ENCODE data around the gene NTRK2. TPM values are rescaled to one million over a fixed set of nuclear protein-coding genes. Genes with fewer than 3 reads are reported as not detected.

NTRK2 gene
- total RNA-seq, 1 experiment from 2014 or later = not detected

DNA sequence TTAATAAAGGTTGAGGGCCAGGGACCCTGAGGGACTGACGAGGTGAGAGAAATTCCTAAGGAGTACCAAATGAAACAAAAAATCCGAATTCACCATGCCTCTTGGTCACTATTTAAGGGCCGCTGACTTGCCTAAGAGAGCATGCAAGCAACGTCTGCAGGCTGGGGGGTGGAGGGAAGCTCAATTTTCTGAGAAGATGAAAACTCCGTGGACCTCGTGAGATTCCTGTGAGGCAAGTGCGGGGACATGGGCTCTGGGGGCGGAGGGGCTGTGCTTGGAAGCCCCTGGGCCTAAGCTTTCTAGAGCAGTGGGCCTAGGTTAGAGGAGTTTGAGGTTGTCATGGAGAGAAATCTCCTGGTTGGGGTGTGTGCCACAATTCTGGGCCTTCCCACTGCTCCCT lies 27.5 kb downstream of the NTRK2 start:
- no peaks in the 10 kb centered on the region; a peak in 1 of 4 replicates for H3K4me1 ChIP-seq (ENCODE audit: control insufficient read depth in 1 of 2, insufficient read depth in 2 of 2, low read length in 2 of 2)
- no peak overlapping the region for H2AFZ ChIP-seq (ENCODE audit: low read depth, low read length, poor library complexity, severe bottlenecking)
- H3K4me3 ChIP-seq (replicated peaks in 1 of 2; ENCODE audit: low read depth in 1 of 2, low read length in 2 of 2) = no peak overlapping the region
- CTCF ChIA-PET = interaction anchor here (0.8 to 3.4 kb wide), 5 partner anchors 21 to 562 kb away, joined by 3 to 15 read pairs (median 5); no protein-coding TSS in a partner anchor
- BruUV-seq (replicated peaks) = no TSS peak
- H3K9me3 ChIP-seq (ENCODE audit: control insufficient read depth in 1 of 2, insufficient read depth in 1 of 2, low read depth in 1 of 2, low read length in 2 of 2) = no peaks in the 10 kb centered on the region
- RAD21 ChIA-PET (ENCODE audit: low non-redundant PET in 1 of 2, low total read pairs in 2 of 2, uncharacterized antibody in 2 of 2, unreplicated experiment in 2 of 2) = interaction anchor here in 1 of 2 experiments (1.6 kb wide), 1 partner anchor 562 kb away, joined by 7 read pairs; no protein-coding TSS in a partner anchor
- no peak overlapping the region for H3K4me2 ChIP-seq (ENCODE audit: low read length)
- ATAC-seq (no peak), DNase-seq (ENCODE audit: low read depth, low spot score) (no peak)
- no peaks in the 10 kb centered on the region for H4K20me1 ChIP-seq (ENCODE audit: insufficient read depth)
- no peaks in the 10 kb centered on the region for H3K9me2 ChIP-seq (ENCODE audit: insufficient read depth)
- no peak overlapping the region for H3K9ac ChIP-seq (ENCODE audit: low read length)
- no peaks in the 10 kb centered on the region for H3K27me3 ChIP-seq (ENCODE audit: insufficient read depth, low read length)
- TF ChIP-seq POLR2AphosphoS5 (IDR thresholded peaks at IDR 0.05; ENCODE audit: low read depth, low read length) = no peak
- no peak for TF ChIP-seq SRF (IDR thresholded peaks at IDR 0.05; ENCODE audit: low read depth)
- no peak for TF ChIP-seq EGR1 (IDR thresholded peaks at IDR 0.05; ENCODE audit: low read depth)
- no peak for TF ChIP-seq ZFX (IDR thresholded peaks at IDR 0.05)
- TF ChIP-seq, protein P1, sequence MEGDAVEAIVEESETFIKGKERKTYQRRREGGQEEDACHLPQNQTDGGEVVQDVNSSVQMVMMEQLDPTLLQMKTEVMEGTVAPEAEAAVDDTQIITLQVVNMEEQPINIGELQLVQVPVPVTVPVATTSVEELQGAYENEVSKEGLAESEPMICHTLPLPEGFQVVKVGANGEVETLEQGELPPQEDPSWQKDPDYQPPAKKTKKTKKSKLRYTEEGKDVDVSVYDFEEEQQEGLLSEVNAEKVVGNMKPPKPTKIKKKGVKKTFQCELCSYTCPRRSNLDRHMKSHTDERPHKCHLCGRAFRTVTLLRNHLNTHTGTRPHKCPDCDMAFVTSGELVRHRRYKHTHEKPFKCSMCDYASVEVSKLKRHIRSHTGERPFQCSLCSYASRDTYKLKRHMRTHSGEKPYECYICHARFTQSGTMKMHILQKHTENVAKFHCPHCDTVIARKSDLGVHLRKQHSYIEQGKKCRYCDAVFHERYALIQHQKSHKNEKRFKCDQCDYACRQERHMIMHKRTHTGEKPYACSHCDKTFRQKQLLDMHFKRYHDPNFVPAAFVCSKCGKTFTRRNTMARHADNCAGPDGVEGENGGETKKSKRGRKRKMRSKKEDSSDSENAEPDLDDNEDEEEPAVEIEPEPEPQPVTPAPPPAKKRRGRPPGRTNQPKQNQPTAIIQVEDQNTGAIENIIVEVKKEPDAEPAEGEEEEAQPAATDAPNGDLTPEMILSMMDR (IDR thresholded peaks at IDR 0.05 in 2 of 3, conservative IDR thresholded peaks at IDR 0.05 in 1 of 3; ENCODE audit: borderline replicate concordance in 1 of 3, insufficient read depth in 1 of 3, low read depth in 2 of 3, low read length in 2 of 3) = no peak
- TF ChIP-seq CEBPB (IDR thresholded peaks at IDR 0.05; ENCODE audit: low read depth) = no peak
- no peak for TF ChIP-seq EZH2 (IDR thresholded peaks at IDR 0.05)
- TF ChIP-seq SP1 (IDR thresholded peaks at IDR 0.05; ENCODE audit: low read depth) = no peak
- TF ChIP-seq CBX3 (IDR thresholded peaks at IDR 0.05; ENCODE audit: low read depth) = no peak
- no peak for TF ChIP-seq TCF7L2 (IDR thresholded peaks at IDR 0.05; ENCODE audit: borderline replicate concordance, extremely low read depth, insufficient read depth, insufficient read length)
- TF ChIP-seq ZBTB33 (IDR thresholded peaks at IDR 0.05; ENCODE audit: extremely low read depth, insufficient replicate concordance, low read length) = no peak
- TF ChIP-seq FOSL1 (IDR thresholded peaks at IDR 0.05; ENCODE audit: low read depth) = no peak
- TF ChIP-seq, protein P2, sequence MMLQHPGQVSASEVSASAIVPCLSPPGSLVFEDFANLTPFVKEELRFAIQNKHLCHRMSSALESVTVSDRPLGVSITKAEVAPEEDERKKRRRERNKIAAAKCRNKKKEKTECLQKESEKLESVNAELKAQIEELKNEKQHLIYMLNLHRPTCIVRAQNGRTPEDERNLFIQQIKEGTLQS (IDR thresholded peaks at IDR 0.05) = no peak
- TF ChIP-seq, protein P3, sequence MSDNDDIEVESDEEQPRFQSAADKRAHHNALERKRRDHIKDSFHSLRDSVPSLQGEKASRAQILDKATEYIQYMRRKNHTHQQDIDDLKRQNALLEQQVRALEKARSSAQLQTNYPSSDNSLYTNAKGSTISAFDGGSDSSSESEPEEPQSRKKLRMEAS (IDR thresholded peaks at IDR 0.05) = no peak
- intact Hi-C loops (cut with micrococcal nuclease) = loop anchor here (1.0 to 5.0 kb wide), 6 partner anchors 85 to 915 kb away; no protein-coding TSS in a partner anchor
- no peaks in the 10 kb centered on the region for H3K36me3 ChIP-seq (ENCODE audit: control insufficient read depth in 1 of 2, insufficient read depth in 2 of 2, low read length in 2 of 2)
- POLR2A ChIA-PET = interaction anchor here (1.3 kb wide), 1 partner anchor 562 kb away, joined by 3 read pairs; no protein-coding TSS in a partner anchor
- no peak overlapping the region for H3K27ac ChIP-seq (ENCODE audit: low read depth, low read length)
- H3K79me2 ChIP-seq (ENCODE audit: insufficient read depth, low read length) = no peaks in the 10 kb centered on the region

All from HCT116 (cell line).